ENCODE measurements around the gene SYNPR.
"Not testable (repeated sequence)": the region's sequence is repeated elsewhere in the genome, so short reads cannot be mapped to it uniquely, and the experiment has no call there.

The SYNPR gene

GRCh38 chr3:63624941-63625560 is 346.9 kb downstream of the SYNPR start:
- DNase-seq (ENCODE audit: low read depth), result peak; percentile 81

DNA sequence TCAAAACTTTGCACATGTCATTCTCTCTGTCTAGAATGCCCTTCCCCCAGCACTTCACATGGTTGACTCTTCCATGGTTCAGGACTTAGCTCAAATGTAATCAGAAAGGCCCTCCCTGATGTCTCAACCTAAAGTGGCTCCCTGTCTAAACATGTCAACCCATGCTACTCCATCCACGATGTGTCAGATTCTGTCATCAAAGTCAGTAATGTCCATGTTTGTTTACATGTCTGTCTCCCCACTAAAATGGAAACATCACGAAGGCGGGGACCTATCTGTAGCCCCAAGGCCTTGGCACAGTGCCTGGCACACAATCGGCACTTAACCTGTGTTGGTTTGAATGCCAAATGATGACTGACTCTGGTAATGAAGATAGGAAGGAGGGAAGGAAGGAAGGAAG is 353.6 kb downstream of the SYNPR start:
- DNase-seq (ENCODE audit: low read depth), result no peak

GRCh38 chr3:63635186-63635585 is 357.1 kb downstream of the SYNPR start:
- DNase-seq (ENCODE audit: low read depth), result no peak

DNA sequence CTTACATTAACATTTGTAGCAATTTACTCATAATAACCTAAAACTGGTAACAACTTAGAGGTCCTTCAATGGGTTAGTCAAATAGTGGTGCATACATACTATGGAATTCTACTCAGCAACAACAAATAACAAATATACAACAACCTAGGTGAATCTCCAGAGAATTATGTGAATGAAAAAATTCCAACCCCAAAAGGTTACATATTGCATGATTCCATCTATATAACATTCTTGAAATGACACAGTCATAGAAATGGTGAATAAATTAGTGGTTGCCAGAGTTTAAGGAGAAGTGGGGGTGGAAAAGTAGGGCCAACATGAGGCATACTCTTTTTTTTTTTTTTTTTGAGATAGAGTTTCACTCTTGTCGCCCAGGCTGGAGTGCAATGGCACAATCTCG is 361.7 kb downstream of the SYNPR start:
- DNase-seq (ENCODE audit: low read depth), result no peak

DNA sequence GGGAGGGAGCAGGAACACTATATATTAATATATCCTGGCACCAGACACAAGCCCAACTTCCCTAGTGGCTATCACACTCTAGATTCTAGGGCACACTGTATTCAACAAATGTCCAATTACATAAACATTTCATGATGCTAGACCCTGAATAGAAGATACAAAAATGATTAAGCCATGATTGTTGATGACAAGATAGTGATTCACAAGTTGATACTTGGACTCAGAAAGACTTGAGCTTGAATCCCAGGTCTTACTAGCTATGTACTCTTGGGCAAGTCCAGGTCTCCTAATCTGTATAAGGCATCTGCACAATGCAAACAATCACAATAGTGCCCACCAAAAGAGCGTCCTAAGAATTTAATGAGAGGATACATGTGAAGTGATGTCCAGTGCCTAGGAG is 364.4 kb downstream of the SYNPR start:
- no peak for DNase-seq (ENCODE audit: low read depth)

DNA sequence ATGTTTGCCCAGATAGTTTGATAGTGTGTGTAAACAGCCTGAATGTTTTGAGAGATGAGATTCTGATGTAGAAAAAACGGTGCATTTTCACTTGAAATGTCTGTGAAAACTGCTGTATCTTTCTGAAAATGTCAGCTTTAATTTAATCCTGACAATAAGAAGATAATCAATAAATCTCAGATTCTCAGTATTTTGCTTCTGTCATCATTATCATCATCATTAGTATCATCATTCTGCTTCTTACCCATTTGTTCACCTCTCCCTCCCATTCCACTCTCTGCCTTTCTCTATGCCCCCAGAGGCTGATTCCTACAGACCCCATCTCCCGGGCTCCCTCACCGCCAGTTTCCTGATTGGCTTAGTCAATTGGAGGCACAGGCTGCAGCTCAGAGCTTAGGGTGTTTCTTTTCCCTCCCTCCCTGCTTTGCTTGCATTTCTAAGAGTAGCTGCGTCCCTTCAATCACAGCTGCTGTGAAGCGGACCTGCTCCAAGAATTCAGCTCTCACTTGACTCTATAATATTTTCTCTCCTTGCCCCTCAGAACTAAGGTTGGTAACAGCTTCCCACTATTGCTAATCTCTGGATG is 366.2 kb downstream of the SYNPR start:
- no peak for DNase-seq (ENCODE audit: low read depth)

DNA sequence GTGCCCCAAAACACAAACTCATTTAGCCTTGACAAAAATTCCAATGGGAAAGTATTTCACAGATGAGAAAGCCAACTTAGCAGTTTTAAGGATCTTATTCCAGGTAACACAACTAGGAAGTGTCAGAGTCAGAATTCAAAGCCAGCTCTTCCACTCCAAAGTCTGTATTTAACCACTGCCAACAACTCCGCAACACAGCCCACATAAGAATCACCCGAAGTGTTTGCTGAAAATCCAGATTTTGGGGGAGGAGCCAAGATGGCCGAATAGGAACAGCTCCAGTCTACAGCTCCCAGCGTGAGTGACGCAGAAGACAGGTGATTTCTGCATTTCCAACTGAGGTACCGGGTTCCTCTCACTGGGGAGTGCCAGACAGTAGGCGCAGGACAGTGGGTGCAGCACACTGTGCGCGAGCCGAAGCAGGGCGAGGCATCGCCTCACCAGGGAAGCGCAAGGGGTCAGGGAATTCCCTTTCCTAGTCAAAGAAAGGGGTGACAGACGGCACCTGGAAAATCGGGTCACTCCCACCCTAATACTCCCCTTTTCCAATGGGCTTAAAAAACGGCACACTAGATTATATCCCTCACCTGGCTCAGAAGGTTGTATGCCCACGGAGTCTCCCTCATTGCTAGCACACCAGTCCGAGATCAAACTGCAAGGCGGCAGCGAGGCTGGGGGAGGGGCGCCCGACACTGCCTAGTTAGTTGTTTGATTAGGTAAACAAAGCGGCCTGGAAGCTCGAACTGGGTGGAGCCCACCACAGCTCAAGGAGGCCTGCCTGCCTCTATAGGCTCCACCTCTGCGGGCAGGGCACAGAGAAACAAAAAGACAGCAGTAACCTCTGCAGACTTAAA is 367.0 kb downstream of the SYNPR start:
- DNase-seq (ENCODE audit: low read depth), result not testable (repeated sequence)

- no peak for DNase-seq (ENCODE audit: low read depth)
Measured at GRCh38 chr3:63652066-63652725, 374.1 kb downstream of the SYNPR start, which contains the start of gene SNTN. Gene SNTN (plus strand): TSS chr3:63652675. CDS start chr3:63652688, 13 bp downstream.

DNA sequence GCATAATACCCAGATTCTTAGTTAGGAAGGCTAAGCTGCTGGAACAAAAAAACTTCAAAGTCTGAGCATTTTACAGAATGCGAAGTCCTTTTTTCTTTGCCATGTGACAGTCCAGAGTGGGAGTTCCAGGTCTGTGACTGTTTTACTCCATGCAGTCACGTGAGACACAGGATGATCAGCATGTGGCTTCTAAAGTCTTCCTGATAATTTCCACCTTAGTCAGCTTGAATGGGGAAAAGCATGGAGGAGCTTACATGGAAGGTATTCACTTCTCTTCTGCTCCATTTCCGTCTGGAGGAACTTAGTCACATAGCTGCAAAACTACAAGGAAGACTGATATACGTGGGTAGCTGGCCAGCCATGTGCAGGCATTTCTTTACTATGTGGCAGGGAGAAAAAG is 376.1 kb downstream of the SYNPR start:
- no peak for DNase-seq (ENCODE audit: low read depth)

DNA sequence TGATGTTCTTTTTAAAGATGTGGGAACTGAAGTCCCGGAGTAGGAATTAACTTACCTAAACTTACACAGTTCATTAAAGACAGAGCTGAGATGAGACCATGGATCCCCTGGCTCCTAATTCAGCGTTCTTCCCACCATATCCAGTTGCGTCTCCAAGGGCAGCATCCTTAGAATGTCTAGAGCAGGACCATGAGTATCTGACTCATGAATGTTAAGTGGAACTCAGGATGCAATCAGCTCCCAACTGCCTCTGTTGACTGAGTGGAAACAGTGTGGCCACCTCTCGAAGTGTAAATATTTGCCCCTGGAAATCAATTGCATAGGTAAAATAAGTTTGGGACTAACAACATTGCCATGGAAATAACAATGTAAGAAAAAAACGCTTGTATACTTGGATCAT is 376.8 kb downstream of the SYNPR start:
- no peak for DNase-seq (ENCODE audit: low read depth)

DNA sequence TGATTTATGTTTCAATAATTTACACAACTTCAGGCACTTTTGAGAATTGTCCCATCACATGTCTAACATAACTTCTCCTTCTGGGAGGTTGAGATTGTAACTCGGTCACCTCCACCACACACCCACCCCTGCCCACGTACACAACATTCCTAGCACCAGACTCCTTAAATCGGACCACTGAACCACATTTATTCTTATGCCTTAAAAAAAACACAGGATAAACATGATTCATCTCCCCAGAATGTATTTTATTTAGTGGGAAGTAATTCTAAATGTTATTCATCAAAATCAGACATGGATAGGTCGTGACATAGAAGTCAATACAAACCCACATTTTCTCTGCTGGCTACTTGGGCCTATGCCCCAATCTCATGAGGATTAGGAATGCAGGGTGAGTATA is 377.4 kb downstream of the SYNPR start:
- DNase-seq (ENCODE audit: low read depth), result peak; percentile 37

GRCh38 chr3:63656786-63657185 is 378.7 kb downstream of the SYNPR start:
- peak; percentile 22 for DNase-seq (ENCODE audit: low read depth)

DNA sequence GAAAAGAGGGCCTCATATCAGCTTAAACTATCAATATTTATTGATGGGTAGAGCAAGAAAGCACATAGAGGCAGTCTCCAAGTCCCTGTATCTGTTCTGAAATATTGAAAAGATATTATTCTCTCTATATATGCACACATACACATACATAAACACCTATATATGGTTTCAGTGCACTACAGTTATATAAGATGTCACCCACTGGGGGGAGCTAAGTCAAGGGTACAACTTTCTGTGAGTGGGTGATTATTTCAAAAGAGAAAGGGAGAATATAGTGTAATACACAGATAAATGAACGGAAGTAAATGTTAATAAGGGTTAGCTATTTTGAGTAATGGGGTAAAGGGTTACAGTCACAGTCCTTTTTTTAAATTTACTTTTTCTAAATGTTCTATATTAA is 383.1 kb downstream of the SYNPR start:
- no peak for DNase-seq (ENCODE audit: low read depth)

- DNase-seq (ENCODE audit: low read depth), result no peak
Measured at GRCh38 chr3:63662011-63662410, 383.9 kb downstream of the SYNPR start.

DNA sequence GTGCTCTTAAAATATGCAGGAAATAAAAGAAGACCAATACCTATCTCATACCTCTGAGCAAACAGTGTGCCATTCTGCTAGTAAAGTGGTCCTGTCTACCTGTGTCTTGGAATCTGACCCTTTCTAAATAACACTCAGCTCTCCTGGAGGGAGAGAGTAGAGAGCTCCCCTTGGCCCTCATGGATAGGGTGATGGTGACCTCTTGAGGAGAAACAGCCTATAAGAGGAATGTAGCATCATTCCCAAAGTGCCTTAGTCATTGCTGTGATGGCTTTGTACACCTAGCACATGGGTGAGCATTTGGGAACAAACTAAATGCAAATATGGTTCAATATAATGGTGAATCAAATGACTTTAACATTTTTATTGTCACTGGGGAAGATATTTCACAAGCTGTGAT is 384.4 kb downstream of the SYNPR start:
- DNase-seq (ENCODE audit: low read depth), result no peak

All from fibroblast of gingiva (primary cell).